H1 (cell line): ENCODE data around the gene PUSL1. TPM values are rescaled to one million over a fixed set of nuclear protein-coding genes. Genes with fewer than 3 reads are reported as not detected.

Experiments
- CTCF ChIA-PET: fragments of 300-600 bp; sonication (Branson Sonifier 250); formaldehyde crosslinking; loops from one replicate; lab custom pipeline; 2021; ENCODE audit not compliant: partially characterized antibody; lab: Charles Lee
- POLR2A ChIA-PET: fragments of 300-600 bp; sonication (Branson Sonifier 250); formaldehyde crosslinking; loops from one replicate; lab custom pipeline; 2021; ENCODE audit warnings: inconsistent platforms; ENCODE audit not compliant: partially characterized antibody; lab: Charles Lee
- DNase-seq, 2 experiments: peaks; one replicate each; pipeline versions ENCODE4 v3.0.0 to v3.0.0-alpha.2; 2010 to 2022; ENCODE audit warnings: low spot score in 2 of 2, low read depth in 1 of 2, mixed read lengths in 1 of 2
- FAIRE-seq: peaks from 2 replicates; lab custom pipeline; 2011; peaks lifted over from hg19 to GRCh38; lab: Jason Lieb, UNC
- H2AFZ ChIP-seq: 2 replicates; pipeline ENCODE4 v1.8.1; 2012; ENCODE audit warnings: low read length, inconsistent platforms
- H2AK5ac ChIP-seq: 2 replicates; pipeline ENCODE4 v1.6.1; 2013; ENCODE audit warnings: low read depth, low read length
- H2BK120ac ChIP-seq: replicated peaks from 2 replicates; pipeline ENCODE3; 2013; ENCODE audit warnings: low read depth, low read length, inconsistent platforms
- H2BK12ac ChIP-seq: 2 replicates; pipeline ENCODE4 v1.6.1; 2013; ENCODE audit warnings: low read depth, low read length
- H2BK15ac ChIP-seq: 2 replicates; pipeline ENCODE4 v1.6.1; 2013; ENCODE audit warnings: low read length
- H2BK20ac ChIP-seq: 2 replicates; pipeline ENCODE4 v1.6.1; 2013; ENCODE audit warnings: low read length
- H2BK5ac ChIP-seq: 2 replicates; pipeline ENCODE4 v1.6.1; 2013; ENCODE audit warnings: low read depth, low read length
- H3K14ac ChIP-seq: 2 replicates; pipeline ENCODE4 v1.6.1; 2013; ENCODE audit warnings: inconsistent platforms; ENCODE audit not compliant: insufficient read length
- H3K18ac ChIP-seq: 2 replicates; pipeline ENCODE4 v1.6.1; 2013; ENCODE audit warnings: low read length; ENCODE audit errors: extremely low read depth
- H3K23ac ChIP-seq: 2 replicates; pipeline ENCODE4 v1.6.1; 2013; ENCODE audit warnings: inconsistent platforms; ENCODE audit not compliant: insufficient read length
- H3K23me2 ChIP-seq: 2 replicates; pipeline ENCODE4 v1.6.1; 2013; ENCODE audit warnings: low read depth, low read length
- H3K27ac ChIP-seq: 2 replicates; pipeline ENCODE4 v1.6.1; 2011; ENCODE audit warnings: low read depth, low read length, inconsistent platforms
- H3K27me3 ChIP-seq, 4 experiments: replicated peaks in 1 of 4; 1 replicate in 1 of 4; 2 replicates in 3 of 4; pipeline versions ENCODE4 v1.6.1 to v1.8.1; 2011 to 2013; ENCODE audit warnings: low read length in 3 of 4, mild to moderate bottlenecking in 3 of 4, inconsistent platforms in 2 of 4, mixed read lengths in 2 of 4, moderate library complexity in 1 of 4; ENCODE audit not compliant: control insufficient read depth in 3 of 4, insufficient read depth in 3 of 4; ENCODE audit errors: extremely low read depth in 1 of 4
- H3K36me3 ChIP-seq, 4 experiments: 2 replicates each; pipeline versions ENCODE4 v1.6.1 to v1.8.1; 2011 to 2013; ENCODE audit warnings: mild to moderate bottlenecking in 4 of 4, low read length in 3 of 4, moderate library complexity in 2 of 4, control low read depth in 1 of 4, inconsistent platforms in 1 of 4; ENCODE audit not compliant: insufficient read depth in 4 of 4, control insufficient read depth in 2 of 4
- H3K4ac ChIP-seq: replicated peaks from 2 replicates; pipeline ENCODE3; 2013; ENCODE audit warnings: low read length, low read depth, mixed read lengths, inconsistent platforms; ENCODE audit not compliant: insufficient read length
- H3K4me1 ChIP-seq, 4 experiments: replicated peaks in 1 of 4; 1 replicate in 1 of 4; 2 replicates in 3 of 4; pipeline versions ENCODE4 v1.6.1 to v1.8.1; 2011 to 2013; ENCODE audit warnings: low read length in 3 of 4, inconsistent platforms in 2 of 4, mixed read lengths in 1 of 4; ENCODE audit not compliant: insufficient read depth in 4 of 4, control insufficient read depth in 3 of 4
- H3K4me2 ChIP-seq, 2 experiments: 2 replicates each; pipeline versions ENCODE4 v1.6.1 to v1.8.1; 2011 to 2013; ENCODE audit warnings: low read depth in 2 of 2, low read length in 2 of 2, control low read depth in 1 of 2, inconsistent platforms in 1 of 2, mild to moderate bottlenecking in 1 of 2; ENCODE audit not compliant: insufficient read depth in 1 of 2
- H3K4me3 ChIP-seq, 4 experiments: fragments of 200-600, 300-600 bp in 1 of 4; sonication (generic), shearing (Covaris generic), sonication (Bioruptor Twin) in 1 of 4; 2 replicates each; pipeline versions ENCODE4 v1.5.1 to v1.8.1; 2011 to 2016; ENCODE audit warnings: low read length in 4 of 4, low read depth in 3 of 4, control low read depth in 2 of 4, inconsistent platforms in 2 of 4, mild to moderate bottlenecking in 2 of 4, mixed read lengths in 1 of 4, moderate library complexity in 1 of 4; ENCODE audit not compliant: insufficient read depth in 2 of 4; ENCODE audit errors: extremely low read depth in 1 of 4
- H3K56ac ChIP-seq: replicated peaks from 2 replicates; pipeline ENCODE3; 2013; ENCODE audit warnings: low read depth, mild to moderate bottlenecking, mixed read lengths, low read length, inconsistent platforms; ENCODE audit not compliant: insufficient read length
- H3K79me1 ChIP-seq: 2 replicates; pipeline ENCODE4 v1.6.1; 2013; ENCODE audit warnings: low read depth, low read length, control low read depth
- H3K79me2 ChIP-seq, 2 experiments: 2 replicates each; pipeline versions ENCODE4 v1.6.1 to v1.8.1; 2012 to 2013; ENCODE audit warnings: low read length in 2 of 2, mild to moderate bottlenecking in 2 of 2, inconsistent platforms in 1 of 2; ENCODE audit not compliant: insufficient read depth in 2 of 2, control insufficient read depth in 1 of 2
- H3K9ac ChIP-seq, 4 experiments: replicated peaks in 1 of 4; 1 replicate in 1 of 4; 2 replicates in 3 of 4; pipeline versions ENCODE4 v1.6.1 to v1.8.1; 2011 to 2013; ENCODE audit warnings: low read depth in 3 of 4, low read length in 3 of 4, control low read depth in 2 of 4, mild to moderate bottlenecking in 2 of 4, moderate library complexity in 2 of 4, inconsistent platforms in 1 of 4; ENCODE audit errors: extremely low read depth in 1 of 4
- H3K9me3 ChIP-seq, 2 experiments: 2 replicates each; pipeline versions ENCODE4 v1.6.1 to v1.8.1; 2012 to 2013; ENCODE audit warnings: mild to moderate bottlenecking in 2 of 2, moderate library complexity in 2 of 2, control low read depth in 1 of 2, inconsistent platforms in 1 of 2, low read depth in 1 of 2, low read length in 1 of 2, mixed read lengths in 1 of 2; ENCODE audit not compliant: insufficient read depth in 2 of 2
- H4K20me1 ChIP-seq, 2 experiments: replicated peaks in 1 of 2; 2 replicates each; pipeline versions ENCODE3 to v1.8.1; 2011 to 2013; ENCODE audit warnings: inconsistent platforms in 2 of 2, low read length in 2 of 2, mild to moderate bottlenecking in 1 of 2; ENCODE audit not compliant: insufficient read depth in 2 of 2, control insufficient read depth in 1 of 2
- H4K5ac ChIP-seq: 2 replicates; pipeline ENCODE4 v1.6.1; 2013; ENCODE audit warnings: low read length, low read depth, mixed read lengths, inconsistent platforms; ENCODE audit not compliant: insufficient read length
- H4K8ac ChIP-seq: 2 replicates; pipeline ENCODE4 v1.8.0; 2013; ENCODE audit warnings: mild to moderate bottlenecking, moderate library complexity, low read length, inconsistent platforms; ENCODE audit not compliant: insufficient read depth; ENCODE audit errors: extremely low read depth
- H4K91ac ChIP-seq: replicated peaks from 2 replicates; pipeline ENCODE3; 2013; ENCODE audit warnings: low read length, mixed read lengths, inconsistent platforms; ENCODE audit not compliant: insufficient read length
- BRCA1 ChIP-seq: IDR thresholded peaks from 2 replicates; pipeline ENCODE4 v1.6.1; 2012; ENCODE audit warnings: low read depth, low read length, improper control_type of control experiment
- CEBPB ChIP-seq: IDR thresholded peaks from 2 replicates; pipeline ENCODE4 v1.6.1; 2012; ENCODE audit warnings: low read depth, low read length
- EP300 ChIP-seq, 2 experiments: IDR thresholded peaks; 1 replicate in 1 of 2; 2 replicates in 1 of 2; pipeline ENCODE4 v1.6.1; 2011 to 2012; ENCODE audit warnings: low read depth in 2 of 2, low read length in 2 of 2, mild to moderate bottlenecking in 2 of 2, borderline replicate concordance in 1 of 2, inconsistent platforms in 1 of 2, moderate library complexity in 1 of 2
- HDAC6 ChIP-seq: IDR thresholded peaks from one replicate; pipeline ENCODE4 v1.7.1; 2012; ENCODE audit warnings: low read depth, mild to moderate bottlenecking, inconsistent platforms, low read length, moderate library complexity
- KDM1A ChIP-seq: fragments of 200-600, 300-600 bp; sonication (generic); IDR thresholded peaks from 2 replicates; pipeline ENCODE4 v1.7.1; 2016; ENCODE audit warnings: mild to moderate bottlenecking, low read length, borderline replicate concordance
- KDM5A ChIP-seq: fragments of 200-600 bp; IDR thresholded peaks from 2 replicates; pipeline ENCODE4 v1.7.1; 2012; ENCODE audit warnings: mild to moderate bottlenecking, low read length, inconsistent platforms, mixed read lengths
- RAD21 ChIP-seq, 2 experiments: IDR thresholded peaks in 1 of 2; conservative IDR thresholded peaks in 1 of 2; 2 replicates each; pipeline ENCODE4 v1.6.1; 2011; ENCODE audit warnings: low read depth in 2 of 2, low read length in 2 of 2, improper control_type of control experiment in 1 of 2, inconsistent platforms in 1 of 2, mild to moderate bottlenecking in 1 of 2, moderate library complexity in 1 of 2
- RXRA ChIP-seq: IDR thresholded peaks from 2 replicates; pipeline ENCODE4 v1.6.1; 2011; ENCODE audit warnings: low read depth, mild to moderate bottlenecking, low read length, moderate library complexity; ENCODE audit not compliant: insufficient read depth
- SIX5 ChIP-seq: IDR thresholded peaks from 2 replicates; pipeline ENCODE4 v1.6.1; 2011; ENCODE audit warnings: mild to moderate bottlenecking, low read depth, low read length
- SP4 ChIP-seq: IDR thresholded peaks from 2 replicates; pipeline ENCODE4 v1.6.1; 2012; ENCODE audit warnings: low read length, inconsistent platforms
- TCF12 ChIP-seq: IDR thresholded peaks from 2 replicates; pipeline ENCODE4 v1.6.1; 2011; ENCODE audit warnings: low read depth, mild to moderate bottlenecking, low read length
- WGBS, 2 experiments: shearing (Covaris generic) in 1 of 2; methylation state at CpG; one replicate each; pipeline versions ENCODE4 v1.1.6 to v1.1.7; 2013 to 2015; ENCODE audit warnings: low lambda C conversion rate in 2 of 2, mixed read lengths in 2 of 2, inconsistent platforms in 1 of 2, low coverage in 1 of 2, missing lambda C conversion rate in 1 of 2; ENCODE audit not compliant: insufficient replicate concordance in 2 of 2, insufficient coverage in 1 of 2, insufficient read length in 1 of 2; ENCODE audit errors: extremely low coverage in 1 of 2, missing lambda C conversion rate in 1 of 2; 5-methylcytosine and 5-hydroxymethylcytosine counted together
- polyA plus RNA-seq, 7 experiments: library from polyadenylated mRNA; depleted of rRNA in 3 of 7; stranded (reverse) in 5 of 7; unstranded in 2 of 7; fragments of >200 nt in 5 of 7; fragments of 200-250 nt in 2 of 7; gene quantifications; 1 replicate in 5 of 7; 2 replicates in 1 of 7; 4 replicates in 1 of 7; pipeline versions ENCODE4 v1.2.1 to v1.2.3, GENCODE V29; 2011 to 2013; ENCODE audit warnings: missing spikeins in 2 of 7, mixed read lengths in 2 of 7
- total RNA-seq: library from RNA; stranded (reverse); fragmentation: NEBNext Ultra II Directional; extraction: Animal tissue kit (Norgen Biotek cat#: 25700); gene quantifications from 2 replicates; pipeline ENCODE4 v1.2.1, GENCODE V29; 2021
- TF ChIP-seq, protein P1 (sequence below): IDR thresholded peaks from 2 replicates; pipeline ENCODE4 v1.6.1; 2012; ENCODE audit warnings: low read length, inconsistent platforms

Gene PUSL1
- total and polyA plus RNA-seq, 2 of the 8 experiments (the other 6 are each of a cell fraction or from before 2014, with no cell fraction given) = 38.8 to 87.4 TPM

- CTCF ChIA-PET = interaction anchor here (0.9 to 1.7 kb wide), 3 partner anchors 9 to 12 kb away, joined by 3 to 6 read pairs (median 4); no protein-coding TSS in a partner anchor
- H3K27ac ChIP-seq = no peak overlapping the region
Measured at GRCh38 chr1:1275836-1276235, 32.6 kb upstream of the PUSL1 start.

More at GRCh38 chr1:1275836-1276235, 32.6 kb upstream of the PUSL1 start:
- H3K9me3 ChIP-seq = no peaks in the 10 kb centered on the region
- H3K79me1 ChIP-seq = peaks cover 12% of the 10 kb centered on the region
- no peak overlapping the region for H4K91ac ChIP-seq
- no peak for DNase-seq
- no peak overlapping the region for H2BK5ac ChIP-seq
- H3K27me3 ChIP-seq = no peaks in the 10 kb centered on the region; a peak in 1 of 7 replicates
- H3K23ac ChIP-seq = no peak overlapping the region
- no peak overlapping the region for H3K14ac ChIP-seq
- H2AK5ac ChIP-seq = no peak overlapping the region
- peaks cover 11 to 27% of the 10 kb centered on the region in 2 experiments; a peak in 3 of 4 replicates for H3K79me2 ChIP-seq
- H3K4me3 ChIP-seq = no peak overlapping the region
- H3K56ac ChIP-seq = no peak overlapping the region
- no peak overlapping the region for H2BK120ac ChIP-seq
- no peak overlapping the region for H2BK15ac ChIP-seq
- peaks cover 11% of the 10 kb centered on the region; the same call in 1 of the 2 replicates for H3K23me2 ChIP-seq
- no peak overlapping the region for H3K4ac ChIP-seq
- no peak overlapping the region for H3K9ac ChIP-seq
- TF ChIP-seq, protein P1, sequence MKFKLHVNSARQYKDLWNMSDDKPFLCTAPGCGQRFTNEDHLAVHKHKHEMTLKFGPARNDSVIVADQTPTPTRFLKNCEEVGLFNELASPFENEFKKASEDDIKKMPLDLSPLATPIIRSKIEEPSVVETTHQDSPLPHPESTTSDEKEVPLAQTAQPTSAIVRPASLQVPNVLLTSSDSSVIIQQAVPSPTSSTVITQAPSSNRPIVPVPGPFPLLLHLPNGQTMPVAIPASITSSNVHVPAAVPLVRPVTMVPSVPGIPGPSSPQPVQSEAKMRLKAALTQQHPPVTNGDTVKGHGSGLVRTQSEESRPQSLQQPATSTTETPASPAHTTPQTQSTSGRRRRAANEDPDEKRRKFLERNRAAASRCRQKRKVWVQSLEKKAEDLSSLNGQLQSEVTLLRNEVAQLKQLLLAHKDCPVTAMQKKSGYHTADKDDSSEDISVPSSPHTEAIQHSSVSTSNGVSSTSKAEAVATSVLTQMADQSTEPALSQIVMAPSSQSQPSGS = no peak
- TF ChIP-seq KDM1A = no peak
- TF ChIP-seq EP300 (IDR thresholded peaks at IDR 0.05; ENCODE audit: borderline replicate concordance in 1 of 2, low read depth in 2 of 2, low read length in 2 of 2) = no peak
- TF ChIP-seq RAD21 (IDR thresholded peaks at IDR 0.05 in 1 of 2, conservative IDR thresholded peaks at IDR 0.05 in 1 of 2; ENCODE audit: low read depth in 2 of 2, low read length in 2 of 2) = no peak
- no peak for TF ChIP-seq SIX5
- TF ChIP-seq TCF12 = no peak
- TF ChIP-seq BRCA1 = no peak
- no peak for TF ChIP-seq CEBPB
- TF ChIP-seq SP4 = no peak
- no peak for TF ChIP-seq HDAC6
- TF ChIP-seq KDM5A = no peak
- TF ChIP-seq RXRA = no peak
- no peak overlapping the region for H4K8ac ChIP-seq
- peaks cover 12 to 17% of the 10 kb centered on the region in 2 experiments for H4K20me1 ChIP-seq
- H4K5ac ChIP-seq = no peak overlapping the region
- FAIRE-seq = no peak
- H3K36me3 ChIP-seq = no peaks in the 10 kb centered on the region
- H3K18ac ChIP-seq = no peak overlapping the region
- peaks cover 0 to 17% (median 8%) of the 10 kb centered on the region in 4 experiments; a peak in 5 of 7 replicates for H3K4me1 ChIP-seq
- POLR2A ChIA-PET = interaction anchor here (3.0 kb wide), 1 partner anchor 10 kb away, joined by 12 read pairs; no protein-coding TSS in a partner anchor
- H2AFZ ChIP-seq = no peak overlapping the region
- 92% methylated on average over 9 of the region's 9 CpGs; no CpG with 5 or more reads in 1 of the 2 experiments for WGBS, 2 experiments
- no peak overlapping the region for H2BK12ac ChIP-seq
- no peak overlapping the region for H3K4me2 ChIP-seq
- H2BK20ac ChIP-seq = no peak overlapping the region
